ENCODE measurements around the gene ANKRD42.

Gene ANKRD42

GRCh38 chr11:83159902-83160865, 33.3 kb upstream of the ANKRD42 start:
- Histone ChIP-seq H4K20me1 (ENCODE audit: insufficient read depth) (peaks cover 47% of the 10 kb centered on the region), H3K9ac (peak overlapping the region; percentile 15; the same call in 1 of the 2 replicates), H3K27me3 (ENCODE audit: insufficient read depth, low read depth) (no peaks in the 10 kb centered on the region), H3K4me2 (peak overlapping the region; percentile 98), H3K27ac (peak overlapping the region; percentile 29; the same call in 1 of the 2 replicates), H3K4me1 (ENCODE audit: low read depth, poor library complexity, severe bottlenecking) (peaks cover 53% of the 10 kb centered on the region), H2AFZ (ENCODE audit: low read depth) (no peak overlapping the region), H3K36me3 (ENCODE audit: insufficient read depth) (peaks cover 10% of the 10 kb centered on the region; the same call in 1 of the 2 replicates), H3K4me3 (IDR thresholded peaks at IDR 0.05; ENCODE audit: insufficient read depth, low read depth, low read length) (no peak overlapping the region), H3K79me2 (ENCODE audit: insufficient read depth, low read depth) (peaks cover 81% of the 10 kb centered on the region)
- no peak for TF ChIP-seq CTCF (conservative IDR thresholded peaks at IDR 0.05; ENCODE audit: low read depth, low read length)

GRCh38 chr11:83161610-83162199, 31.8 kb upstream of the ANKRD42 start:
- H3K27me3 ChIP-seq (ENCODE audit: insufficient read depth, low read depth), result no peaks in the 10 kb centered on the region
- H3K36me3 ChIP-seq (ENCODE audit: insufficient read depth), result peaks cover 16% of the 10 kb centered on the region; the same call in 1 of the 2 replicates
- no peak for TF ChIP-seq CTCF (conservative IDR thresholded peaks at IDR 0.05; ENCODE audit: low read depth, low read length)
- H3K4me1 ChIP-seq (ENCODE audit: low read depth, poor library complexity, severe bottlenecking), result peaks cover 57% of the 10 kb centered on the region
- peaks cover 96% of the 10 kb centered on the region for H3K79me2 ChIP-seq (ENCODE audit: insufficient read depth, low read depth)
- no peak overlapping the region for H3K4me3 ChIP-seq (IDR thresholded peaks at IDR 0.05; ENCODE audit: insufficient read depth, low read depth, low read length)
- H4K20me1 ChIP-seq (ENCODE audit: insufficient read depth), result peaks cover 47% of the 10 kb centered on the region
- peak overlapping the region; percentile 98 for H3K4me2 ChIP-seq
- H3K9ac ChIP-seq, result peak overlapping the region; percentile 1; the same call in 1 of the 2 replicates
- peak overlapping the region; percentile 29; the same call in 1 of the 2 replicates for H3K27ac ChIP-seq
- no peak overlapping the region for H2AFZ ChIP-seq (ENCODE audit: low read depth)

GRCh38 chr11:83162377-83162776, 31.1 kb upstream of the ANKRD42 start:
- Histone ChIP-seq H3K79me2 (ENCODE audit: insufficient read depth, low read depth) (peaks cover 96% of the 10 kb centered on the region), H4K20me1 (ENCODE audit: insufficient read depth) (peaks cover 47% of the 10 kb centered on the region), H3K27me3 (ENCODE audit: insufficient read depth, low read depth) (no peaks in the 10 kb centered on the region), H3K4me1 (ENCODE audit: low read depth, poor library complexity, severe bottlenecking) (peaks cover 58% of the 10 kb centered on the region), H2AFZ (ENCODE audit: low read depth) (no peak overlapping the region), H3K4me3 (IDR thresholded peaks at IDR 0.05; ENCODE audit: insufficient read depth, low read depth, low read length) (no peak overlapping the region), H3K27ac (peak overlapping the region; percentile 29), H3K36me3 (ENCODE audit: insufficient read depth) (peaks cover 16% of the 10 kb centered on the region; the same call in 1 of the 2 replicates), H3K9ac (no peak overlapping the region), H3K4me2 (peak overlapping the region; percentile 98)
- TF ChIP-seq CTCF (conservative IDR thresholded peaks at IDR 0.05; ENCODE audit: low read depth, low read length), result no peak

- Histone ChIP-seq H4K20me1 (ENCODE audit: insufficient read depth) (peaks cover 16% of the 10 kb centered on the region), H2AFZ (ENCODE audit: low read depth) (no peak overlapping the region), H3K27me3 (ENCODE audit: insufficient read depth, low read depth) (no peaks in the 10 kb centered on the region), H3K36me3 (ENCODE audit: insufficient read depth) (peaks cover 17% of the 10 kb centered on the region; the same call in 1 of the 2 replicates), H3K9ac (no peak overlapping the region), H3K79me2 (ENCODE audit: insufficient read depth, low read depth) (peaks cover 96% of the 10 kb centered on the region), H3K4me1 (ENCODE audit: low read depth, poor library complexity, severe bottlenecking) (peaks cover 66% of the 10 kb centered on the region), H3K27ac (no peak overlapping the region), H3K4me3 (IDR thresholded peaks at IDR 0.05; ENCODE audit: insufficient read depth, low read depth, low read length) (no peak overlapping the region), H3K4me2 (no peak overlapping the region)
- no peak for TF ChIP-seq CTCF (conservative IDR thresholded peaks at IDR 0.05; ENCODE audit: low read depth, low read length)
Measured at GRCh38 chr11:83166193-83166866, 27.2 kb upstream of the ANKRD42 start.

Measured in KMS-11 (cell line).